Lung (tissue), 12 donors: Measurements from ENCODE around the gene DDX18. TPM values are rescaled to one million over a fixed set of nuclear protein-coding genes. Genes with fewer than 3 reads are reported as not detected.

ENCODE experiments used
- ATAC-seq: fragments of 200-7000 bp; cut with Tn5 transposase; one replicate; pipeline ENCODE4 v1.9.1; 2020; ENCODE audit warnings: moderate number of reproducible peaks; ENCODE audit not compliant: insufficient read depth, low FRiP score
- DNase-seq, 3 donors: peaks; one replicate each; pipeline ENCODE4 v3.0.0-alpha.2; 2013 to 2017
- H3K27ac ChIP-seq, 2 donors: one replicate each; pipeline ENCODE4 v1.5.1; 2013; ENCODE audit warnings: mild to moderate bottlenecking in 2 of 2, moderate library complexity in 2 of 2, control low read depth in 1 of 2, inconsistent platforms in 1 of 2, low read depth in 1 of 2, low read length in 1 of 2
- H3K27me3 ChIP-seq, 3 donors: one replicate each; pipeline ENCODE4 v1.5.1; 2013; ENCODE audit warnings: low read length in 2 of 3; ENCODE audit not compliant: control insufficient read depth in 3 of 3, insufficient read depth in 3 of 3
- H3K36me3 ChIP-seq, 4 donors: one replicate each; pipeline ENCODE4 v1.5.1; 2013; ENCODE audit warnings: low read length in 4 of 4, mild to moderate bottlenecking in 1 of 4, moderate library complexity in 1 of 4; ENCODE audit not compliant: control insufficient read depth in 4 of 4, insufficient read depth in 4 of 4
- H3K4me1 ChIP-seq, 5 donors: one replicate each; pipeline ENCODE4 v1.5.1; 2013; ENCODE audit warnings: low read length in 5 of 5, mild to moderate bottlenecking in 2 of 5, moderate library complexity in 1 of 5; ENCODE audit not compliant: control insufficient read depth in 5 of 5, insufficient read depth in 5 of 5
- H3K4me3 ChIP-seq: one replicate; pipeline ENCODE4 v1.5.1; 2013; ENCODE audit warnings: mild to moderate bottlenecking, control low read depth, moderate library complexity
- H3K9ac ChIP-seq, 2 donors: one replicate each; pipeline ENCODE4 v1.5.1; 2013; ENCODE audit warnings: low read length in 2 of 2, control low read depth in 1 of 2; ENCODE audit not compliant: insufficient read depth in 1 of 2
- H3K9me3 ChIP-seq, 4 donors: one replicate each; pipeline ENCODE4 v1.5.1; 2013; ENCODE audit warnings: low read length in 3 of 4, mild to moderate bottlenecking in 1 of 4, moderate library complexity in 1 of 4; ENCODE audit not compliant: control insufficient read depth in 4 of 4, insufficient read depth in 3 of 4
- CTCF ChIP-seq: IDR thresholded peaks from 2 replicates; pipeline ENCODE4 v1.5.1; 2012; ENCODE audit warnings: mild to moderate bottlenecking; ENCODE audit errors: control extremely low read depth, extremely low read depth
- WGBS, 2 donors: extraction: QIAGEN DNeasy Blood & Tissue Kit; methylation state at CpG; one replicate each; pipeline ENCODE4 v1.1.7; 2013; 5-methylcytosine and 5-hydroxymethylcytosine counted together
- polyA plus RNA-seq, 2 donors: library from polyadenylated mRNA; stranded (reverse); fragments of 200-250 nt; gene quantifications; one replicate each; pipeline ENCODE4 v1.2.1, GENCODE V29; 2013
- total RNA-seq, 2 donors: library from RNA; depleted of rRNA in 1 of 2; stranded (reverse); fragments of >200 nt in 1 of 2; gene quantifications; one replicate each; pipeline ENCODE4 v1.2.1, GENCODE V29; 2014 to 2021
- donor health status: control.
- donor health status: control.
- donor health status: Bipolar disorder and iron deficiency.
- donor health status: healthy.
- donor health status: DM: yes; HTN: yes; CAD: no.

The DDX18 gene
- total and polyA plus RNA-seq, 4 donors: 26.9 to 60.0 (median 39.7) TPM

GRCh38 chr2:117854610-117855009 lies 40.1 kb downstream of the DDX18 start:
- TF ChIP-seq CTCF: no peak
- 71 to 74% methylated on average over 6 of the region's 6 CpGs for WGBS, 2 donors

DNA sequence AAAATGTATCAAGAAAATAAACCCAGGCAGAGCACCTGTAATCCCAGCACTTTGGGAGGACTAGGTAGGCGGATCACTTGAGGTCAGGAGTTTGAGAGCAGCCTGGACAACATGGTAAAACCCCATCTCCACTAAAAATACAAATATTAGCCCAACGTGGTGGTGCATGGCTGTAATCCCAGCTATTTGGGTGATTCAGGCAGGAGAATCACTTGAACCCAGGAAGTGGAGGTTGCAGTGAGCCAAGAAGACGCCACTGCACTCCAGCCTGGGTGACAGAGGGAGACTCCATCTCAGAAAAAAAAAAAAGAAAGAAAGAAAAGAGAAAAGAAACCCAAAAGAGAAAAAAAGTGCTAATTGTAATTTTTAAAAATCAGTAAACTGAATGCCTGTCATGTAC lies 41.4 kb downstream of the DDX18 start:
- no peak for DNase-seq
- no peak for ATAC-seq
- 60 to 71% methylated on average over 3 of the region's 3 CpGs for WGBS, 2 donors
- H3K4me1 ChIP-seq: peaks cover 0 to 3% (median 0%) of the 10 kb centered on the region in 5 donors
- H3K4me3 ChIP-seq: no peak overlapping the region
- peaks cover 4 to 13% (median 10%) of the 10 kb centered on the region in 3 donors for H3K27me3 ChIP-seq
- H3K9me3 ChIP-seq: peaks cover 0 to 15% (median 0%) of the 10 kb centered on the region in 4 donors
- H3K36me3 ChIP-seq: no peaks in the 10 kb centered on the region
- TF ChIP-seq CTCF: no peak
- H3K27ac ChIP-seq: no peak overlapping the region
- no peak overlapping the region for H3K9ac ChIP-seq

More at GRCh38 chr2:117854610-117855009, 40.1 kb downstream of the DDX18 start:
- Histone ChIP-seq H3K4me3 (no peak overlapping the region), H3K9ac (no peak overlapping the region), H3K36me3 (no peaks in the 10 kb centered on the region), H3K4me1 (no peaks in the 10 kb centered on the region), H3K9me3 (peaks cover 0 to 6% (median 0%) of the 10 kb centered on the region in 4 donors), H3K27ac (no peak overlapping the region), H3K27me3 (peaks cover 4 to 18% (median 10%) of the 10 kb centered on the region in 3 donors)
- no peak for ATAC-seq
- DNase-seq: no peak

DNA sequence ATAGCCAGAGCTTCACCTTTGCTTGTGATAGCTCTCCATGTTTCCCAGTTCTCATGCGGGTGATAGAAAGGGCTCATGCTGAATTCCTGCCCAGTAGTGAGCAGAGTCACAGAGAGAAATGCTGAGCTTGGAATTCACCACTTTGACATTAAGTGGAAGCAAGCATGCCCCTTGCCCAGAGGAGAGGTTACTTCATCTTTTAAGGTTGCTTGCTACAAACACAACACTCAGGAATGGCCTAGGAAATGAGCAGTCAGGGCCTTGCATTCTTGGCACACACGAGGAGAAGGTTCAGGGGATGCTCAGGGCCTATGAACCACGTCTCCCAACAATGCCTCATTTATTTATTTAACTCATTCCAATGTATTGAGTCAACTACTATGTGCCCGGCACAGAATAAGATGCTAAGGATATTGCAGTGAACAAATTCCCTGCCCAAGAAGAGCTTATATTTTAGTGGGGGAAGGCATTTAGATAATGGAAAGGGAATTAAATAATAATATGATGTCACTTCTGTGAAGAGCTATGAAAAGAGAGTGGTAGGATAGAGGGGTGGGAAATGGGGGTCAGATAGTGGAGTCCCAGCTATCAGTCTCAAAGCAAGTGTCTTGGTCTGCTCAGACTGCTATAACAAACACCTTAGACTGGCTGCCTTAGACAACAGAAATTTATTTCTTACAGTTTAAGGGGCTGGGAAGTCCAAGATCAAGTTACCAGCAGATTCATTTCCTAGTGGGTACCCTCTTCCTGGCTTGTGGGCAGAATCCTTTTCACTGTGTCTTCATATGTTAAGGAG lies 42.1 kb downstream of the DDX18 start:
- 30 to 52% methylated on average over 4 of the region's 4 CpGs for WGBS, 2 donors
- no peak overlapping the region for H3K9ac ChIP-seq
- no peak for DNase-seq
- H3K4me3 ChIP-seq: no peak overlapping the region
- peaks cover 0 to 3% (median 0%) of the 10 kb centered on the region in 5 donors for H3K4me1 ChIP-seq
- no peak overlapping the region for H3K27ac ChIP-seq
- no peak for ATAC-seq
- H3K27me3 ChIP-seq: peaks cover 0 to 17% (median 3%) of the 10 kb centered on the region in 3 donors
- no peaks in the 10 kb centered on the region for H3K36me3 ChIP-seq
- H3K9me3 ChIP-seq: peaks cover 0 to 15% (median 0%) of the 10 kb centered on the region in 4 donors
- TF ChIP-seq CTCF: no peak
